ENCODE data around the gene CHST8. TPM values are rescaled to one million over a fixed set of nuclear protein-coding genes. Genes with fewer than 3 reads are reported as not detected.

The CHST8 gene
- total RNA-seq, 1 experiment from 2014 or later: not detected

DNA sequence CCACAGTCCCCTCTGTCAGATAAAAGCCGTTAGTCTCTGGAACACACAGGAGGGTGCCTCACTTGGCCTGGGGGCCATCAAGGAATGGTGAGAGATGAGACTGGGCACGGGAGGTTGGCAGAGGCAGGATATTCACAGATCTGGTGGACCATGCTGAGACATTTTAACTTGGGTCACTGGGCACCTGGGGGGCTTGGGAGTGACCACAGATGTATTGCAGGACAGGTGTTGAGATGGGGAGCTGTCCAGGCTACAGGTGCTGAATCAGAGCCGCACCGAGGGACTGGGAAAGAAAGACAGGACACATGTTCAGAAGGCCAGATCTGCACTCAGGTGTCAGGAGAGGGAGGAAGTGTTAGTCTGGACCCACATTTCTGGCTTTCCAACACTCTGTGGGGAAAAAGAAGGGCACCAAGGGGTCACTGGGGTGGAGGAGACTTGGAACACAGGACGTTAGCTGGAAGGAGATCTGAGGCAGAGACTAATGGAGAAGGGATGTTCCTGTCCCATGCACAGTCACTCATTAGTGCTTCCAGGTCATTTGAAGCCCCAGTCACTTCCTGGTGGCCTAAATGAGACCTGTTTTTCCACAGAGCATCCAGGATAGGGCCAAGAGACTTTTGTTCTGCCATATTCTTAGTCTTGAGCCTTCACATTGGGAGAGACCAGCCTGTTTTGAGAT, 56.1 kb downstream of the CHST8 start:
- peaks cover 76% of the 10 kb centered on the region for H3K27me3 ChIP-seq (ENCODE audit: insufficient read depth, low read depth)
- no peak overlapping the region for H3K4me3 ChIP-seq
- no peak for DNase-seq
- TF ChIP-seq, protein P1, sequence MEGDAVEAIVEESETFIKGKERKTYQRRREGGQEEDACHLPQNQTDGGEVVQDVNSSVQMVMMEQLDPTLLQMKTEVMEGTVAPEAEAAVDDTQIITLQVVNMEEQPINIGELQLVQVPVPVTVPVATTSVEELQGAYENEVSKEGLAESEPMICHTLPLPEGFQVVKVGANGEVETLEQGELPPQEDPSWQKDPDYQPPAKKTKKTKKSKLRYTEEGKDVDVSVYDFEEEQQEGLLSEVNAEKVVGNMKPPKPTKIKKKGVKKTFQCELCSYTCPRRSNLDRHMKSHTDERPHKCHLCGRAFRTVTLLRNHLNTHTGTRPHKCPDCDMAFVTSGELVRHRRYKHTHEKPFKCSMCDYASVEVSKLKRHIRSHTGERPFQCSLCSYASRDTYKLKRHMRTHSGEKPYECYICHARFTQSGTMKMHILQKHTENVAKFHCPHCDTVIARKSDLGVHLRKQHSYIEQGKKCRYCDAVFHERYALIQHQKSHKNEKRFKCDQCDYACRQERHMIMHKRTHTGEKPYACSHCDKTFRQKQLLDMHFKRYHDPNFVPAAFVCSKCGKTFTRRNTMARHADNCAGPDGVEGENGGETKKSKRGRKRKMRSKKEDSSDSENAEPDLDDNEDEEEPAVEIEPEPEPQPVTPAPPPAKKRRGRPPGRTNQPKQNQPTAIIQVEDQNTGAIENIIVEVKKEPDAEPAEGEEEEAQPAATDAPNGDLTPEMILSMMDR (conservative IDR thresholded peaks at IDR 0.05): no peak
- no peak for TF ChIP-seq EZH2 (IDR thresholded peaks at IDR 0.05; ENCODE audit: low read depth)
- BruUV-seq (replicated peaks): no TSS peak
- H3K36me3 ChIP-seq (ENCODE audit: low read depth): no peaks in the 10 kb centered on the region
- no peaks in the 10 kb centered on the region for H3K9me3 ChIP-seq (ENCODE audit: insufficient read depth, low read depth)
- POLR2A ChIA-PET (ENCODE audit: unreplicated experiment): no interaction called here
- H4K20me1 ChIP-seq (ENCODE audit: insufficient read depth): no peaks in the 10 kb centered on the region; the same call in 1 of the 2 replicates
- H3F3A ChIP-seq (ENCODE audit: insufficient read depth, low read depth): no peaks in the 10 kb centered on the region
- no peak overlapping the region for H3K4me2 ChIP-seq
- no peaks in the 10 kb centered on the region for H3K4me1 ChIP-seq (replicated peaks; ENCODE audit: insufficient read depth)
- H3K79me2 ChIP-seq (ENCODE audit: low read depth): no peaks in the 10 kb centered on the region
- CTCF ChIA-PET: no interaction called here
- no peak overlapping the region for H2AFZ ChIP-seq
- H3K9me2 ChIP-seq (ENCODE audit: insufficient read depth): no peaks in the 10 kb centered on the region
- intact Hi-C loops (cut with micrococcal nuclease; ENCODE audit: unreplicated experiment): no loop called here
- H3K27ac ChIP-seq: no peak overlapping the region

DNA sequence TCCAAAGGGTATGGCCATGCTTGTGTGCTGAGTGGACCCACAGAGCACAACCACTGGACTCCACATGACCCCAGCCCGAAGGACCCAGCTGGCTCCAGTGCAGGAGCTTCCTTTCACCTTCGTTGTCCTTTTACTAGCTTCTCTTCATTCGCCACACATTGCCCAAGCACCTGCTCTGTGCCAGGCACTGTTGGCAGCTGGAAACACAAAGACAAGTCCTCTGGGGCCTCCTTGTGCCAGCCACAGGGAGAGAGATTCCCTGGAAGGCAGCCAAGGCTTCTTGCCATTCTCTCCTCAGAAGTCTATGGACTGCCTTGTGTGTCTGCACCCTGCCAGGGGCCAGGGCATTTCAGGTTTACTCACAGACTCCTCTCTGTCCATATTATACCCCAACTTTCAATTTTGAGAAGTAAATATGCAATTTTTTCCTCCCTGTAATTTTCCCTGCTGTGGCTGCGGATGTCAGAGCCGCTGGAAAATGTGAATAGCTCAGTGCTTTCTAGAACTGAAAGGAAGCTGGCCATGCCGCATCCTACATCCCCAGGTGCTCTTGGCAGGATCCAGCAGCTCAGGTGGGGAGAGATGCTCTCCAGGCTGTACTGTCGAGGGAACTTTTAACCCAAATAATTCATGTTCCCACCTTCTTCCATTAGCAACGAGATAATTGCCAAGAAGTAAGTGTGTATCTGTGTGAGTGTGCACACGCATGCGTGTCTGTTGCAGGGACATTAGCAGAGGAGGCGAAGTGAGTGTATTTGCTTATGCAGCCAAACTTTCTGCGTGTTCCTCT, 57.2 kb downstream of the CHST8 start:
- Histone ChIP-seq H3K9me3 (ENCODE audit: insufficient read depth, low read depth) (no peaks in the 10 kb centered on the region), H3K9me2 (ENCODE audit: insufficient read depth) (no peaks in the 10 kb centered on the region), H4K20me1 (ENCODE audit: insufficient read depth) (no peaks in the 10 kb centered on the region; the same call in 1 of the 2 replicates), H3K36me3 (ENCODE audit: low read depth) (no peaks in the 10 kb centered on the region), H2AFZ (no peak overlapping the region), H3K4me2 (no peak overlapping the region), H3K27ac (no peak overlapping the region), H3K4me3 (no peak overlapping the region), H3K27me3 (ENCODE audit: insufficient read depth, low read depth) (peaks cover 76% of the 10 kb centered on the region), H3K79me2 (ENCODE audit: low read depth) (no peaks in the 10 kb centered on the region), H3F3A (ENCODE audit: insufficient read depth, low read depth) (no peaks in the 10 kb centered on the region), H3K4me1 (replicated peaks; ENCODE audit: insufficient read depth) (no peaks in the 10 kb centered on the region)
- no TSS peak for BruUV-seq (replicated peaks)
- no peak for TF ChIP-seq EZH2 (IDR thresholded peaks at IDR 0.05; ENCODE audit: low read depth)
- TF ChIP-seq, protein P1 (conservative IDR thresholded peaks at IDR 0.05): no peak
- DNase-seq: no peak
- ChIA-PET POLR2A (ENCODE audit: unreplicated experiment) (no interaction called here), CTCF (no interaction called here)
- intact Hi-C loops (cut with micrococcal nuclease; ENCODE audit: unreplicated experiment): no loop called here

GRCh38 chr19:33679696-33680095, 57.9 kb downstream of the CHST8 start:
- CTCF ChIA-PET: no interaction called here
- POLR2A ChIA-PET (ENCODE audit: unreplicated experiment): no interaction called here
- no peaks in the 10 kb centered on the region; the same call in 1 of the 2 replicates for H4K20me1 ChIP-seq (ENCODE audit: insufficient read depth)
- no peak overlapping the region for H3K4me3 ChIP-seq
- no peak for TF ChIP-seq EZH2 (IDR thresholded peaks at IDR 0.05; ENCODE audit: low read depth)
- TF ChIP-seq, protein P1 (conservative IDR thresholded peaks at IDR 0.05): no peak
- H3K9me2 ChIP-seq (ENCODE audit: insufficient read depth): no peaks in the 10 kb centered on the region
- no peaks in the 10 kb centered on the region for H3K36me3 ChIP-seq (ENCODE audit: low read depth)
- no peaks in the 10 kb centered on the region for H3K9me3 ChIP-seq (ENCODE audit: insufficient read depth, low read depth)
- H3K4me1 ChIP-seq (replicated peaks; ENCODE audit: insufficient read depth): no peaks in the 10 kb centered on the region
- peaks cover 76% of the 10 kb centered on the region for H3K27me3 ChIP-seq (ENCODE audit: insufficient read depth, low read depth)
- intact Hi-C loops (cut with micrococcal nuclease; ENCODE audit: unreplicated experiment): no loop called here
- no peaks in the 10 kb centered on the region for H3F3A ChIP-seq (ENCODE audit: insufficient read depth, low read depth)
- H3K4me2 ChIP-seq: no peak overlapping the region
- no peak overlapping the region for H2AFZ ChIP-seq
- DNase-seq: no peak
- no TSS peak for BruUV-seq (replicated peaks)
- H3K79me2 ChIP-seq (ENCODE audit: low read depth): no peaks in the 10 kb centered on the region
- no peak overlapping the region for H3K27ac ChIP-seq
